ENCODE measurements around the gene CAPN11. TPM values are rescaled to one million over a fixed set of nuclear protein-coding genes. Genes with fewer than 3 reads are reported as not detected.

The CAPN11 gene
- total and polyA plus RNA-seq, 4 donors = 0.08 to 0.19 (median 0.09) TPM; not detected in 1

GRCh38 chr6:44233567-44234100 lies 75.0 kb downstream of the CAPN11 start:
- H3K27ac ChIP-seq (ENCODE audit: low read depth in 1 of 2, low read length in 2 of 2) = peak overlapping the region; percentile 97 to 99
- H3K4me1 ChIP-seq (ENCODE audit: control insufficient read depth in 4 of 4, insufficient read depth in 4 of 4, low read length in 3 of 4) = peaks cover 26 to 74% (median 61%) of the 10 kb centered on the region in 4 donors
- peaks cover 0 to 4% (median 2%) of the 10 kb centered on the region in 4 donors for H3K36me3 ChIP-seq (ENCODE audit: control insufficient read depth in 4 of 4, insufficient read depth in 3 of 4, low read depth in 1 of 4, low read length in 3 of 4)
- H3K4me3 ChIP-seq (ENCODE audit: low read depth in 1 of 3, low read length in 3 of 3) = no peak overlapping the region
- no peak for DNase-seq (ENCODE audit: low spot score)
- H3K9me3 ChIP-seq (ENCODE audit: control insufficient read depth in 4 of 4, low read length in 3 of 4) = no peaks in the 10 kb centered on the region
- no peaks in the 10 kb centered on the region for H3K27me3 ChIP-seq (ENCODE audit: control insufficient read depth in 4 of 4, insufficient read depth in 4 of 4, low read length in 3 of 4)
- TF ChIP-seq NR2F2 (IDR thresholded peaks at IDR 0.05) = no peak
- no peak for TF ChIP-seq SP1 (IDR thresholded peaks at IDR 0.05)
- no peak for TF ChIP-seq CTCF (IDR thresholded peaks at IDR 0.05; ENCODE audit: low read depth, low read length, missing input control)
- TF ChIP-seq JUND (IDR thresholded peaks at IDR 0.05) = no peak
- H3K9ac ChIP-seq (ENCODE audit: low read depth in 1 of 2, low read length in 2 of 2) = peak overlapping the region in 1 of 2 donors; percentile 60
- WGBS = 55% methylated on average over 14 of the region's 14 CpGs

Small RNA genes lying within 50 kb of the gene (small RNA-seq; reads per million reads assigned to genes)
- gene RN7SL811P = not detected

Other genes starting within 250 kb of the CAPN11 start
- 10 to 100 TPM; 34.6 to 36.9 TPM for gene MRPL14, start 31.4 kb upstream of the CAPN11 start, total RNA-seq
- 100 to 1,000 TPM in 1 of 2 donors, 10 to 100 TPM in 1; 44.9 to 118 TPM for gene MRPL14, start 31.4 kb upstream of the CAPN11 start, polyA plus RNA-seq
- gene TMEM63B, start 31.3 kb upstream of the CAPN11 start, total RNA-seq = 10 to 100 TPM; 53.8 to 64.9 TPM
- 10 to 100 TPM in 1 of 2 donors, 1 to 10 TPM in 1; 9.6 to 21.4 TPM for gene TMEM63B, start 31.3 kb upstream of the CAPN11 start, polyA plus RNA-seq
- gene MYMX, start 58.1 kb downstream of the CAPN11 start, total RNA-seq = not detected
- under 1 TPM in 1 of 2 donors, not detected in 1; 0.14 TPM for gene MYMX, start 58.1 kb downstream of the CAPN11 start, polyA plus RNA-seq
- 10 to 100 TPM; 15.8 to 67.2 TPM for gene SLC29A1, start 64.8 kb downstream of the CAPN11 start, total RNA-seq
- gene SLC29A1, start 64.8 kb downstream of the CAPN11 start, polyA plus RNA-seq = 10 to 100 TPM; 15.1 to 17.5 TPM
- 100 to 1,000 TPM; 170 to 281 TPM for gene HSP90AB1, start 88.3 kb downstream of the CAPN11 start, total RNA-seq
- 100 to 1,000 TPM; 129 to 235 TPM for gene HSP90AB1, start 88.3 kb downstream of the CAPN11 start, polyA plus RNA-seq
- 10 to 100 TPM; 19.8 to 22.4 TPM for gene SLC35B2, start 98.7 kb downstream of the CAPN11 start, total RNA-seq
- gene SLC35B2, start 98.7 kb downstream of the CAPN11 start, polyA plus RNA-seq = 10 to 100 TPM; 18.9 to 27.0 TPM
- 1 to 10 TPM; 4.9 TPM for gene NFKBIE, start 106.7 kb downstream of the CAPN11 start, total RNA-seq
- 1 to 10 TPM; 3.7 to 4.6 TPM for gene NFKBIE, start 106.7 kb downstream of the CAPN11 start, polyA plus RNA-seq
- not detected for gene TMEM151B, start 111.6 kb downstream of the CAPN11 start, total RNA-seq
- not detected for gene TMEM151B, start 111.6 kb downstream of the CAPN11 start, polyA plus RNA-seq
- gene AARS2, start 154.5 kb downstream of the CAPN11 start, total RNA-seq = 1 to 10 TPM; 9.2 to 9.6 TPM
- gene AARS2, start 154.5 kb downstream of the CAPN11 start, polyA plus RNA-seq = 1 to 10 TPM; 1.9 to 4.5 TPM
- gene SPATS1, start 183.8 kb downstream of the CAPN11 start, total RNA-seq = not detected
- gene SPATS1, start 183.8 kb downstream of the CAPN11 start, polyA plus RNA-seq = not detected
- 10 to 100 TPM; 12.2 to 12.3 TPM for gene CDC5L, start 228.9 kb downstream of the CAPN11 start, total RNA-seq
- gene CDC5L, start 228.9 kb downstream of the CAPN11 start, polyA plus RNA-seq = 1 to 10 TPM; 5.4 to 9.8 TPM

Measured in liver (tissue), 10 donors.